ENCODE results near the gene CCDC158. TPM values are rescaled to one million over a fixed set of nuclear protein-coding genes. Genes with fewer than 3 reads are reported as not detected.

Gene CCDC158
- total RNA-seq, 4 donors from 2014 or later, result 0.19 TPM; not detected in 3

DNA sequence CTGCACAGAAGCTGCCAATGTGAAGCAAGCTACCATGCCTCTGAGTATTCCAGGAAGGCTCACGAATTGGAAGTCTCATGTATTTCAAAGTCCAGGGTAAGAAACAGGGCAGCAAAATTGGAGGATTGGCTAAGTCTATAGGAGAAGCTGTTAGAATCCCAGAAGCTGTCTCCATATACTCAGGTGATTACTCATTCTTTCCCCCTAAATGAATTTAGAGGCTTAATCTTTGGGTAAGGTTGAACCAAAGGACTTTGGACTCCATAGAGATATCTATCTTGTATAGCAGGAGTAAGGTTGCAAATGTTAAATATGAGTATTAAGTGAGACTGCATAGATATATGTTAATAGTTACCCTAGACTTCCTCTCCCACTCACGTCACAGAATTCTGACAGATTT lies 78.1 kb downstream of the CCDC158 start:
- Histone ChIP-seq H3K9me3 (no peaks in the 10 kb centered on the region), H3K36me3 (no peaks in the 10 kb centered on the region), H3K27me3 (no peaks in the 10 kb centered on the region), H3K4me3 (no peak overlapping the region), H3K27ac (no peak overlapping the region), H3K4me1 (no peaks in the 10 kb centered on the region)
- DNase-seq, result no peak
- 59 to 67% methylated on average over 2 of the region's 2 CpGs for WGBS, 2 donors
- TF ChIP-seq POLR2A (IDR thresholded peaks at IDR 0.05), result no peak
- no peak for TF ChIP-seq CTCF (IDR thresholded peaks at IDR 0.05)
- intact Hi-C loops (cut with DNase I), result no loop called here

- no peaks in the 10 kb centered on the region for H3K36me3 ChIP-seq
- WGBS, 2 donors, result 92% methylated on average over 1 of the region's 1 CpG
- no peaks in the 10 kb centered on the region for H3K27me3 ChIP-seq
- no peak for TF ChIP-seq POLR2A (IDR thresholded peaks at IDR 0.05)
- TF ChIP-seq CTCF (IDR thresholded peaks at IDR 0.05), result no peak
- H3K27ac ChIP-seq, result no peak overlapping the region
- H3K4me1 ChIP-seq, result no peaks in the 10 kb centered on the region
- no peaks in the 10 kb centered on the region for H3K9me3 ChIP-seq
- intact Hi-C loops (cut with DNase I), result no loop called here
- no peak overlapping the region for H3K4me3 ChIP-seq
- DNase-seq, result no peak
Observed at GRCh38 chr4:76342191-76342590, 78.8 kb downstream of the CCDC158 start.

- intact Hi-C loops (cut with DNase I), result no loop called here
- Histone ChIP-seq H3K9me3 (no peaks in the 10 kb centered on the region), H3K4me1 (no peaks in the 10 kb centered on the region), H3K36me3 (no peaks in the 10 kb centered on the region), H3K4me3 (no peak overlapping the region), H3K27me3 (no peaks in the 10 kb centered on the region), H3K27ac (no peak overlapping the region)
- no peak for TF ChIP-seq POLR2A (IDR thresholded peaks at IDR 0.05)
- no peak for TF ChIP-seq CTCF (IDR thresholded peaks at IDR 0.05)
- no peak for DNase-seq
Observed at GRCh38 chr4:76341063-76341462, 79.9 kb downstream of the CCDC158 start.

DNA sequence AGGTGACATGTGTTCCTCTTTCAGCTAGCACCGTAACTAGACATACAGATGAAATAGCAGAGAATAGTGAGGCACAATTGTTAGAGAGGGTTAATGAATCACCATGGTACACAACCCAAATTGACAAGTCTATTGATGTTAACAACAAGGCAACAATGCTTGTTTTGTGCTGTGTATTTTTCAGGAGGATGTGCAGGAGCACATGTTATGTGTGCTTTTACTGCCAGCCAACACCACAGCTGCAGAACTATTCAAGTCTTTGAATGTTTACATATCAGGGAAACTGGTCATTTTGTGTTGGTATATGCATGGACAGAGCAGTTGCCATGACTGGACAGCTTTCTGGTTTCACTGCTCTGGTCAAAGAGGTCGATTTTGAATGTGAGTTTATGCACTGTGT lies 81.6 kb downstream of the CCDC158 start:
- intact Hi-C loops (cut with DNase I), result no loop called here
- Histone ChIP-seq H3K27ac (no peak overlapping the region), H3K4me3 (no peak overlapping the region), H3K4me1 (no peaks in the 10 kb centered on the region), H3K27me3 (no peaks in the 10 kb centered on the region), H3K9me3 (no peaks in the 10 kb centered on the region), H3K36me3 (no peaks in the 10 kb centered on the region)
- DNase-seq, result no peak
- no peak for TF ChIP-seq CTCF (IDR thresholded peaks at IDR 0.05)
- TF ChIP-seq POLR2A (IDR thresholded peaks at IDR 0.05), result no peak
- 37 to 45% methylated on average over 2 of the region's 2 CpGs for WGBS, 2 donors

- no peak for DNase-seq
- intact Hi-C loops (cut with DNase I), result no loop called here
- TF ChIP-seq CTCF (IDR thresholded peaks at IDR 0.05) (no peak), POLR2A (IDR thresholded peaks at IDR 0.05) (no peak)
Observed at GRCh38 chr4:76334885-76335284, 86.1 kb downstream of the CCDC158 start.

More at GRCh38 chr4:76334885-76335284, 86.1 kb downstream of the CCDC158 start:
- 65 to 73% methylated on average over 3 of the region's 3 CpGs for WGBS, 2 donors
- H3K4me3 ChIP-seq, result no peak overlapping the region
- H3K4me1 ChIP-seq, result no peaks in the 10 kb centered on the region
- H3K27ac ChIP-seq, result no peak overlapping the region
- H3K27me3 ChIP-seq, result no peaks in the 10 kb centered on the region
- no peaks in the 10 kb centered on the region for H3K9me3 ChIP-seq
- no peaks in the 10 kb centered on the region for H3K36me3 ChIP-seq
